Activated T-cell treated with anti-CD3 and anti-CD28 coated beads, Interleukin-2, amount 50 U/mL, for 4 hours (primary cell): ENCODE data around the gene ENTR1. TPM values are rescaled to one million over a fixed set of nuclear protein-coding genes. Genes with fewer than 3 reads are reported as not detected.

Experiments used
- ATAC-seq, 2 donors: fragments of 200-7000 bp; cut with Tn5 transposase; one replicate each; pipeline ENCODE4 v1.10.0; 2021
- DNase-seq: peaks from one replicate; pipeline ENCODE4 v3.0.0-alpha.2; 2020
- H3K27me3 Mint-ChIP-seq: one replicate; pipeline ENCODE4 v1.8.0; 2021; ENCODE audit warnings: low read depth, mixed read lengths
- H3K36me3 Mint-ChIP-seq: one replicate; pipeline ENCODE4 v1.8.0; 2022; ENCODE audit warnings: mixed read lengths; ENCODE audit not compliant: insufficient read depth
- H3K4me1 Mint-ChIP-seq: one replicate; pipeline ENCODE4 v1.8.0; 2021; ENCODE audit warnings: low read depth, mixed read lengths
- H3K4me3 Mint-ChIP-seq: one replicate; pipeline ENCODE4 v1.8.0; 2021; ENCODE audit warnings: mild to moderate bottlenecking, moderate library complexity, mixed read lengths
- H3K9me3 Mint-ChIP-seq: one replicate; pipeline ENCODE4 v1.8.0; 2021; ENCODE audit warnings: mixed read lengths
- total RNA-seq, 3 donors: library from RNA; stranded (reverse); gene quantifications; one replicate each; pipeline ENCODE4 v1.2.1, GENCODE V29; 2021

Gene ENTR1
- total RNA-seq, 3 donors from 2014 or later, result 52.8 to 65.0 (median 59.9) TPM

- Mint-ChIP-seq H3K27me3 (no peaks in the 10 kb centered on the region), H3K4me3 (no peak overlapping the region), H3K9me3 (no peaks in the 10 kb centered on the region), H3K4me1 (peaks cover 19% of the 10 kb centered on the region), H3K36me3 (peaks cover 45% of the 10 kb centered on the region)
- DNase-seq (no peak), ATAC-seq (no peak)
Measured at GRCh38 chr9:136387217-136387616, 23.2 kb downstream of the ENTR1 start.

- H3K9me3 Mint-ChIP-seq, result no peaks in the 10 kb centered on the region
- H3K27me3 Mint-ChIP-seq, result no peaks in the 10 kb centered on the region
- DNase-seq (no peak), ATAC-seq (no peak)
- H3K4me3 Mint-ChIP-seq, result no peak overlapping the region
- H3K4me1 Mint-ChIP-seq, result peaks cover 19% of the 10 kb centered on the region
- H3K36me3 Mint-ChIP-seq, result peaks cover 37% of the 10 kb centered on the region
Measured at GRCh38 chr9:136386018-136386417, 24.4 kb downstream of the ENTR1 start.

- Mint-ChIP-seq H3K4me3 (no peak overlapping the region), H3K27me3 (no peaks in the 10 kb centered on the region), H3K36me3 (peaks cover 37% of the 10 kb centered on the region), H3K9me3 (no peaks in the 10 kb centered on the region), H3K4me1 (peaks cover 19% of the 10 kb centered on the region)
- peak; percentile 89 to 95 for ATAC-seq
- DNase-seq, result no peak
Measured at GRCh38 chr9:136385015-136385414, 25.4 kb downstream of the ENTR1 start.

- ATAC-seq, result no peak
- Mint-ChIP-seq H3K4me1 (peaks cover 19% of the 10 kb centered on the region), H3K4me3 (no peak overlapping the region), H3K9me3 (no peaks in the 10 kb centered on the region), H3K27me3 (no peaks in the 10 kb centered on the region), H3K36me3 (peaks cover 32% of the 10 kb centered on the region)
- no peak for DNase-seq
Measured at GRCh38 chr9:136383436-136383835, 27.0 kb downstream of the ENTR1 start.

- DNase-seq (no peak), ATAC-seq (no peak)
- peaks cover 19% of the 10 kb centered on the region for H3K4me1 Mint-ChIP-seq
- H3K36me3 Mint-ChIP-seq, result peaks cover 24% of the 10 kb centered on the region
- no peaks in the 10 kb centered on the region for H3K9me3 Mint-ChIP-seq
- no peaks in the 10 kb centered on the region for H3K27me3 Mint-ChIP-seq
- H3K4me3 Mint-ChIP-seq, result no peak overlapping the region
Measured at GRCh38 chr9:136381966-136382513, 28.4 kb downstream of the ENTR1 start.

GRCh38 chr9:136381311-136381710 is 29.1 kb downstream of the ENTR1 start:
- Mint-ChIP-seq H3K9me3 (no peaks in the 10 kb centered on the region), H3K27me3 (no peaks in the 10 kb centered on the region), H3K36me3 (peaks cover 20% of the 10 kb centered on the region), H3K4me3 (no peak overlapping the region), H3K4me1 (peaks cover 19% of the 10 kb centered on the region)
- DNase-seq (no peak), ATAC-seq (no peak)

GRCh38 chr9:136380381-136380780 is 30.0 kb downstream of the ENTR1 start:
- no peak for ATAC-seq
- DNase-seq, result no peak
- Mint-ChIP-seq H3K36me3 (peaks cover 13% of the 10 kb centered on the region), H3K9me3 (no peaks in the 10 kb centered on the region), H3K4me3 (no peak overlapping the region), H3K4me1 (peaks cover 10% of the 10 kb centered on the region), H3K27me3 (no peaks in the 10 kb centered on the region)

GRCh38 chr9:136379891-136380290 is 30.5 kb downstream of the ENTR1 start:
- Mint-ChIP-seq H3K4me3 (no peak overlapping the region), H3K9me3 (no peaks in the 10 kb centered on the region), H3K36me3 (peaks cover 11% of the 10 kb centered on the region), H3K4me1 (peaks cover 5% of the 10 kb centered on the region), H3K27me3 (no peaks in the 10 kb centered on the region)
- no peak for DNase-seq
- no peak for ATAC-seq

- Mint-ChIP-seq H3K4me3 (no peak overlapping the region), H3K9me3 (no peaks in the 10 kb centered on the region), H3K4me1 (no peaks in the 10 kb centered on the region), H3K27me3 (no peaks in the 10 kb centered on the region), H3K36me3 (peaks cover 8% of the 10 kb centered on the region)
- DNase-seq, result no peak
- ATAC-seq, result no peak
Measured at GRCh38 chr9:136379401-136379800, 31.0 kb downstream of the ENTR1 start.

GRCh38 chr9:136379003-136379287 is 31.5 kb downstream of the ENTR1 start:
- ATAC-seq, result no peak
- H3K4me1 Mint-ChIP-seq, result no peaks in the 10 kb centered on the region
- no peaks in the 10 kb centered on the region for H3K27me3 Mint-ChIP-seq
- H3K36me3 Mint-ChIP-seq, result peaks cover 7% of the 10 kb centered on the region
- DNase-seq, result no peak
- H3K9me3 Mint-ChIP-seq, result no peaks in the 10 kb centered on the region
- H3K4me3 Mint-ChIP-seq, result no peak overlapping the region

GRCh38 chr9:136378170-136379002 is 32.0 kb downstream of the ENTR1 start:
- Mint-ChIP-seq H3K4me3 (no peak overlapping the region), H3K9me3 (no peaks in the 10 kb centered on the region), H3K36me3 (peaks cover 7% of the 10 kb centered on the region), H3K4me1 (no peaks in the 10 kb centered on the region), H3K27me3 (no peaks in the 10 kb centered on the region)
- ATAC-seq (no peak), DNase-seq (no peak)

- no peak overlapping the region for H3K4me3 Mint-ChIP-seq
- no peak for ATAC-seq
- DNase-seq, result no peak
- H3K27me3 Mint-ChIP-seq, result peaks cover 2% of the 10 kb centered on the region
- no peaks in the 10 kb centered on the region for H3K4me1 Mint-ChIP-seq
- H3K9me3 Mint-ChIP-seq, result no peaks in the 10 kb centered on the region
- H3K36me3 Mint-ChIP-seq, result peaks cover 5% of the 10 kb centered on the region
Measured at GRCh38 chr9:136377341-136378169, 32.9 kb downstream of the ENTR1 start.

GRCh38 chr9:136376457-136376856 is 34.0 kb downstream of the ENTR1 start:
- ATAC-seq, result no peak
- H3K27me3 Mint-ChIP-seq, result peaks cover 2% of the 10 kb centered on the region
- no peaks in the 10 kb centered on the region for H3K4me1 Mint-ChIP-seq
- H3K36me3 Mint-ChIP-seq, result peaks cover 4% of the 10 kb centered on the region
- no peaks in the 10 kb centered on the region for H3K9me3 Mint-ChIP-seq
- no peak overlapping the region for H3K4me3 Mint-ChIP-seq
- DNase-seq, result no peak

GRCh38 chr9:136375096-136375495 is 35.3 kb downstream of the ENTR1 start:
- Mint-ChIP-seq H3K27me3 (peaks cover 2% of the 10 kb centered on the region), H3K9me3 (no peaks in the 10 kb centered on the region), H3K4me1 (no peaks in the 10 kb centered on the region), H3K36me3 (peaks cover 2% of the 10 kb centered on the region), H3K4me3 (no peak overlapping the region)
- DNase-seq (no peak), ATAC-seq (no peak)

GRCh38 chr9:136374183-136374575 is 36.2 kb downstream of the ENTR1 start:
- DNase-seq (no peak), ATAC-seq (no peak)
- Mint-ChIP-seq H3K9me3 (no peaks in the 10 kb centered on the region), H3K4me1 (no peaks in the 10 kb centered on the region), H3K27me3 (peaks cover 2% of the 10 kb centered on the region), H3K4me3 (no peak overlapping the region), H3K36me3 (peaks cover 2% of the 10 kb centered on the region)
